GM20431 (cell line): ENCODE data around the gene SHC2.

Experiments
- in situ Hi-C: fragments of 300-500 bp; cut with MseI, MboI; formaldehyde crosslinking; loops from one replicate; pipeline ENCODE4 v1.15.0; 2020; ENCODE audit warnings: low sequenced_read_pairs; ENCODE audit not compliant: unreplicated experiment

Gene SHC2

GRCh38 chr19:366951-367350, 93.9 kb downstream of the SHC2 start:
- in situ Hi-C loops, result no loop called here
